K562 (cell line): ENCODE measurements around the gene PHKG2. TPM values are rescaled to one million over a fixed set of nuclear protein-coding genes. Genes with fewer than 3 reads are reported as not detected.
A peak's percentile ranks its signal among the peaks of the same experiment; 100 is the strongest.

ENCODE experiments used
- CAMTA2 ChIP-seq: fragments of 250-450 bp; sonication (Bioruptor Pico); conservative IDR thresholded peaks from 2 replicates; pipeline ENCODE4 v1.5.1; 2022
- CCAR2 ChIP-seq: fragments of 200-400 bp; formaldehyde crosslinking; IDR thresholded peaks from 2 replicates; pipeline ENCODE4 v1.6.1; 2017; ENCODE audit warnings: mild to moderate bottlenecking, low read depth, low read length
- CREB3L1 ChIP-seq: fragments of 450-650 bp; IDR thresholded peaks from 2 replicates; pipeline ENCODE4 v1.6.1; 2014; ENCODE audit warnings: low read depth, mild to moderate bottlenecking, moderate library complexity, borderline replicate concordance
- E2F1 ChIP-seq: sonication (generic); formaldehyde crosslinking; IDR thresholded peaks from 2 replicates; pipeline ENCODE4 v1.8.1; 2023; ENCODE audit warnings: mild to moderate bottlenecking, missing genetic modification reagents, moderate library complexity
- HDAC2 ChIP-seq: fragments of 450-650 bp; IDR thresholded peaks from 2 replicates; pipeline ENCODE4 v1.6.1; 2016; ENCODE audit warnings: mild to moderate bottlenecking
- HIVEP1 ChIP-seq: fragments of 250-450 bp; sonication (Bioruptor Pico); IDR thresholded peaks from 2 replicates; pipeline ENCODE4 v1.4.0; 2020; ENCODE audit warnings: mild to moderate bottlenecking
- MBD2 ChIP-seq: sonication (generic); IDR thresholded peaks from 2 replicates; pipeline ENCODE4 v1.6.1; 2016; ENCODE audit warnings: low read depth, borderline replicate concordance
- MLX ChIP-seq, 2 experiments: fragments of 450-650 bp in 1 of 2; sonication (generic) in 1 of 2; formaldehyde crosslinking; conservative IDR thresholded peaks; 2 replicates each; pipeline versions ENCODE4 v1.4.0 to v1.8.1; 2020 to 2022; ENCODE audit warnings: mild to moderate bottlenecking in 1 of 2, missing genetic modification reagents in 1 of 2
- NFE2 ChIP-seq: IDR thresholded peaks from 2 replicates; pipeline ENCODE4 v1.6.1; 2014; ENCODE audit warnings: antibody characterized with exemption, low read depth
- NR2F6 ChIP-seq: fragments of 450-650 bp; formaldehyde crosslinking; IDR thresholded peaks from 2 replicates; pipeline ENCODE4 v1.4.0; 2020; ENCODE audit warnings: mild to moderate bottlenecking
- ZNF655 ChIP-seq: fragments of 250-450 bp; sonication (Bioruptor Pico); IDR thresholded peaks from 2 replicates; pipeline ENCODE4 v1.5.0; 2021
- ZSCAN29 ChIP-seq: fragments of 450-650 bp; IDR thresholded peaks from 2 replicates; pipeline ENCODE4 v1.6.1; 2017
- polyA plus RNA-seq, 8 experiments: library from polyadenylated mRNA; depleted of rRNA in 4 of 8; stranded (reverse) in 5 of 8; unstranded in 3 of 8; fragments of >200 nt; fragmentation: Nextera tagmentation in 2 of 8; fragmentation: Illumina TruSeq in 1 of 8; extraction: Ambion mirVana in 2 of 8; extraction: Trizol in 1 of 8; gene quantifications; 2 replicates each; pipeline versions ENCODE4 v1.2.1 to v1.2.3, GENCODE V29; 2011 to 2014; ENCODE audit warnings: inconsistent platforms in 1 of 8, missing spikeins in 1 of 8
- total RNA-seq, 7 experiments: library from RNA; depleted of rRNA in 6 of 7; stranded (reverse); fragments of >200 nt in 6 of 7; fragmentation: Illumina TruSeq in 2 of 7; extraction: Trizol in 2 of 7; gene quantifications; 2 replicates each; pipeline versions ENCODE4 v1.2.1 to v1.2.3, GENCODE V29; 2011 to 2021; ENCODE audit warnings: low replicate concordance in 1 of 7
- TF ChIP-seq, protein P1 (sequence below): fragments of 250-450 bp; sonication (Bioruptor Pico); IDR thresholded peaks from 2 replicates; pipeline ENCODE4 v1.4.0; 2020; ENCODE audit warnings: mild to moderate bottlenecking, moderate library complexity
- TF ChIP-seq, protein P2 (sequence below): fragments of 250-450 bp; sonication (Bioruptor Pico); IDR thresholded peaks from 2 replicates; pipeline ENCODE4 v1.4.0; 2020; ENCODE audit warnings: mild to moderate bottlenecking, moderate library complexity, borderline replicate concordance
- TF ChIP-seq, protein P3 (sequence below): IDR thresholded peaks from 2 replicates; pipeline ENCODE4 v1.6.1; 2011; ENCODE audit warnings: borderline replicate concordance, low read depth, mild to moderate bottlenecking, moderate library complexity, low read length; ENCODE audit not compliant: insufficient read depth, poor library complexity, severe bottlenecking

PHKG2 gene
- total and polyA plus RNA-seq, 9 of the 15 experiments (the other 6 are each of a cell fraction or from before 2014, with no cell fraction given): 5.8 to 54.2 (median 30.7) TPM

- TF ChIP-seq, protein P1, sequence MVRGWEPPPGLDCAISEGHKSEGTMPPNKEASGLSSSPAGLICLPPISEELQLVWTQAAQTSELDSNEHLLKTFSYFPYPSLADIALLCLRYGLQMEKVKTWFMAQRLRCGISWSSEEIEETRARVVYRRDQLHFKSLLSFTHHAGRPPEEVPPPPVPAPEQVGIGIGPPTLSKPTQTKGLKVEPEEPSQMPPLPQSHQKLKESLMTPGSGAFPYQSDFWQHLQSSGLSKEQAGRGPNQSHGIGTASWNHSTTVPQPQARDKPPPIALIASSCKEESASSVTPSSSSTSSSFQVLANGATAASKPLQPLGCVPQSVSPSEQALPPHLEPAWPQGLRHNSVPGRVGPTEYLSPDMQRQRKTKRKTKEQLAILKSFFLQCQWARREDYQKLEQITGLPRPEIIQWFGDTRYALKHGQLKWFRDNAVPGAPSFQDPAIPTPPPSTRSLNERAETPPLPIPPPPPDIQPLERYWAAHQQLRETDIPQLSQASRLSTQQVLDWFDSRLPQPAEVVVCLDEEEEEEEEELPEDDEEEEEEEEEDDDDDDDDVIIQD (CRISPR knock-in tag): no peak
- TF ChIP-seq MBD2 (no peak), HIVEP1 (CRISPR knock-in tag) (no peak), HDAC2 (peak; percentile 23; the same call in 1 of the 2 replicates), CCAR2 (no peak), NFE2 (peak; percentile 38; the same call in 1 of the 2 replicates), MLX (CRISPR knock-in tag; conservative IDR thresholded peaks at IDR 0.05) (no peak), CREB3L1 (no peak), ZSCAN29 (0 out of 2 replicates have a peak, but pooled peaks have one; percentile 45), CAMTA2 (CRISPR knock-in tag) (no peak), E2F1 (CRISPR knock-in tag) (no peak), ZNF655 (no peak), NR2F6 (CRISPR knock-in tag) (no peak)
- TF ChIP-seq, protein P2, sequence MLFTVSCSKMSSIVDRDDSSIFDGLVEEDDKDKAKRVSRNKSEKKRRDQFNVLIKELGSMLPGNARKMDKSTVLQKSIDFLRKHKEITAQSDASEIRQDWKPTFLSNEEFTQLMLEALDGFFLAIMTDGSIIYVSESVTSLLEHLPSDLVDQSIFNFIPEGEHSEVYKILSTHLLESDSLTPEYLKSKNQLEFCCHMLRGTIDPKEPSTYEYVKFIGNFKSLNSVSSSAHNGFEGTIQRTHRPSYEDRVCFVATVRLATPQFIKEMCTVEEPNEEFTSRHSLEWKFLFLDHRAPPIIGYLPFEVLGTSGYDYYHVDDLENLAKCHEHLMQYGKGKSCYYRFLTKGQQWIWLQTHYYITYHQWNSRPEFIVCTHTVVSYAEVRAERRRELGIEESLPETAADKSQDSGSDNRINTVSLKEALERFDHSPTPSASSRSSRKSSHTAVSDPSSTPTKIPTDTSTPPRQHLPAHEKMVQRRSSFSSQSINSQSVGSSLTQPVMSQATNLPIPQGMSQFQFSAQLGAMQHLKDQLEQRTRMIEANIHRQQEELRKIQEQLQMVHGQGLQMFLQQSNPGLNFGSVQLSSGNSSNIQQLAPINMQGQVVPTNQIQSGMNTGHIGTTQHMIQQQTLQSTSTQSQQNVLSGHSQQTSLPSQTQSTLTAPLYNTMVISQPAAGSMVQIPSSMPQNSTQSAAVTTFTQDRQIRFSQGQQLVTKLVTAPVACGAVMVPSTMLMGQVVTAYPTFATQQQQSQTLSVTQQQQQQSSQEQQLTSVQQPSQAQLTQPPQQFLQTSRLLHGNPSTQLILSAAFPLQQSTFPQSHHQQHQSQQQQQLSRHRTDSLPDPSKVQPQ: no peak
- TF ChIP-seq, protein P3, sequence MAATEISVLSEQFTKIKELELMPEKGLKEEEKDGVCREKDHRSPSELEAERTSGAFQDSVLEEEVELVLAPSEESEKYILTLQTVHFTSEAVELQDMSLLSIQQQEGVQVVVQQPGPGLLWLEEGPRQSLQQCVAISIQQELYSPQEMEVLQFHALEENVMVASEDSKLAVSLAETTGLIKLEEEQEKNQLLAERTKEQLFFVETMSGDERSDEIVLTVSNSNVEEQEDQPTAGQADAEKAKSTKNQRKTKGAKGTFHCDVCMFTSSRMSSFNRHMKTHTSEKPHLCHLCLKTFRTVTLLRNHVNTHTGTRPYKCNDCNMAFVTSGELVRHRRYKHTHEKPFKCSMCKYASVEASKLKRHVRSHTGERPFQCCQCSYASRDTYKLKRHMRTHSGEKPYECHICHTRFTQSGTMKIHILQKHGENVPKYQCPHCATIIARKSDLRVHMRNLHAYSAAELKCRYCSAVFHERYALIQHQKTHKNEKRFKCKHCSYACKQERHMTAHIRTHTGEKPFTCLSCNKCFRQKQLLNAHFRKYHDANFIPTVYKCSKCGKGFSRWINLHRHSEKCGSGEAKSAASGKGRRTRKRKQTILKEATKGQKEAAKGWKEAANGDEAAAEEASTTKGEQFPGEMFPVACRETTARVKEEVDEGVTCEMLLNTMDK: no peak
Measured at GRCh38 chr16:30760577-30761426, 12.6 kb downstream of the PHKG2 start (continued).
